Measurements from ENCODE around the gene HMGA1. TPM values are rescaled to one million over a fixed set of nuclear protein-coding genes. Genes with fewer than 3 reads are reported as not detected.

The HMGA1 gene
- total RNA-seq, 3 donors from 2014 or later = 49.4 to 176 (median 124) TPM

DNA sequence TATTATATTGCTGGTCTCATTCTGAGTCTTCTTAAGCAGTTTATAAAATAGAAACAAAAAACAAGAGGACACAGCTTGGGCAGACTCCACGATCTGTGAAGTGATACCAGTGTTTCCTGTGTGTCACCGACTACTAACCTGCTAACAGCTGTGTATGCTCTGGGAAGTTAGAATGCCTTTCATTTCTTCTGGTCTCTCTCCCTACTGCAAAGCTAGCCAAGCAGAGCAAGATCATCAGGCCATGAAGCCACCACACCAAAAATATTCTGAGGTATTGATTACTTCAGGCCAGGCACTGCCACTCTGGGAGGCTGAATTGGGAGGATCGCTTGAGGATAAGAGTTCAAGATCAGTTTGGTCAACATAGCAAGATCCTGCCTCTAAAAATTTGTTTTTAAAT, 59.0 kb downstream of the HMGA1 start:
- ATAC-seq = peak; percentile 45
- intact Hi-C loops (cut with DNase I, micrococcal nuclease) = no loop called here

More for the DNA sequence above, 59.0 kb downstream of the HMGA1 start:
- H3K9me3 ChIP-seq = no peaks in the 10 kb centered on the region
- DNase-seq = no peak
- peaks cover 7% of the 10 kb centered on the region for H3K4me1 ChIP-seq (ENCODE audit: low read depth)
- no peak overlapping the region for H3K4me3 ChIP-seq
- H3K36me3 ChIP-seq (ENCODE audit: low read depth) = no peaks in the 10 kb centered on the region
- TF ChIP-seq CTCF (IDR thresholded peaks at IDR 0.05) = no peak

Small RNAs within 50 kb of the gene (microRNA-seq; reads per million reads assigned to microRNA genes)
- gene MIR6835 = not detected

Other genes with a start within 250 kb of the HMGA1 start
- gene GRM4, start 90.8 kb upstream of the HMGA1 start, total RNA-seq = under 1 TPM in 2 of 3 donors, not detected in 1; 0.22 to 0.25 TPM
- 10 to 100 TPM in 2 of 3 donors, 1 to 10 TPM in 1; 6.5 to 15.1 (median 11.2) TPM for gene SMIM29, start 12.1 kb downstream of the HMGA1 start, total RNA-seq
- 10 to 100 TPM; 19.1 to 48.7 (median 26.7) TPM for gene NUDT3, start 155.8 kb downstream of the HMGA1 start, total RNA-seq
- 1,000 to 10,000 TPM in 2 of 3 donors, 100 to 1,000 TPM in 1; 999 to 1,006 (median 1,004) TPM for gene RPS10, start 189.2 kb downstream of the HMGA1 start, total RNA-seq
- gene PACSIN1, start 229.2 kb downstream of the HMGA1 start, total RNA-seq = 1 to 10 TPM in 1 of 3 donors, under 1 TPM in 2; 0.41 to 1.9 (median 0.67) TPM

Measured in mucosa of descending colon (tissue), 3 donors.